Transverse colon (tissue), 4 donors: ENCODE results near the gene MLANA. TPM values are rescaled to one million over a fixed set of nuclear protein-coding genes. Genes with fewer than 3 reads are reported as not detected.

Experiments used
- DNase-seq: peaks from one replicate; pipeline ENCODE4 v3.0.0-alpha.2; 2019
- H3K27ac ChIP-seq, 4 donors: fragments of 200-600 bp; sonication (generic); 2 replicates each; pipeline ENCODE4 v1.5.1; 2016 to 2018; ENCODE audit warnings: inconsistent platforms in 4 of 4
- H3K27me3 ChIP-seq: fragments of 200-600 bp; sonication (generic); 2 replicates; pipeline ENCODE4 v1.5.1; 2017; ENCODE audit warnings: inconsistent platforms
- H3K36me3 ChIP-seq, 4 donors: fragments of 200-600 bp; sonication (generic); 2 replicates each; pipeline ENCODE4 v1.5.1; 2017 to 2019; ENCODE audit warnings: inconsistent platforms in 4 of 4
- H3K4me1 ChIP-seq, 4 donors: fragments of 200-600 bp; sonication (generic); 2 replicates each; pipeline ENCODE4 v1.5.1; 2017 to 2020; ENCODE audit warnings: inconsistent platforms in 4 of 4
- H3K4me3 ChIP-seq, 4 donors: fragments of 200-600 bp; sonication (generic); 1 replicate in 1 of 4; 2 replicates in 3 of 4; pipeline versions ENCODE4 v1.5.1 to v1.6.1; 2017 to 2019; ENCODE audit warnings: inconsistent platforms in 4 of 4
- H3K9me3 ChIP-seq, 2 donors: fragments of 200-600 bp; sonication (generic); 2 replicates each; pipeline ENCODE4 v1.5.1; 2017 to 2019; ENCODE audit warnings: inconsistent platforms in 2 of 2
- CTCF ChIP-seq, 5 experiments: fragments of 200-600 bp in 3 of 5; fragments of 450-650 bp in 2 of 5; sonication (generic) in 3 of 5; IDR thresholded peaks; 1 replicate in 2 of 5; 2 replicates in 3 of 5; pipeline ENCODE4 v1.5.1; 2016 to 2017; ENCODE audit warnings: antibody characterized with exemption in 5 of 5, inconsistent platforms in 3 of 5, mild to moderate bottlenecking in 2 of 5, moderate library complexity in 1 of 5
- EP300 ChIP-seq: sonication (generic); formaldehyde crosslinking; IDR thresholded peaks from one replicate; pipeline ENCODE4 v1.6.1; 2017; ENCODE audit warnings: antibody characterized with exemption, low read depth
- POLR2A ChIP-seq: fragments of 450-650 bp; IDR thresholded peaks from one replicate; pipeline ENCODE4 v1.6.1; 2016; ENCODE audit warnings: antibody characterized with exemption, mild to moderate bottlenecking, moderate library complexity
- POLR2AphosphoS5 ChIP-seq, 3 donors: sonication (generic); formaldehyde crosslinking; IDR thresholded peaks; one replicate each; pipeline ENCODE4 v1.6.1; 2016; ENCODE audit warnings: antibody characterized with exemption in 3 of 3
- WGBS, 2 donors: methylation state at CpG; one replicate each; pipeline ENCODE4 v1.1.5; 2018; ENCODE audit warnings: low coverage in 1 of 2; 5-methylcytosine and 5-hydroxymethylcytosine counted together
- in situ Hi-C, 4 donors: fragments of 200-750 bp; cut with MboI; loops; one replicate each; pipeline versions ENCODE4 v1.15.0 to v1.15.1; 2017; ENCODE audit warnings: low sequenced_read_pairs in 3 of 4, low pct_ligation_motif_present in 1 of 4, low pct_unique_long_range_greater_than_20kb in 1 of 4
- intact Hi-C: fragments of 100-400 bp; cut with DNase I; formaldehyde crosslinking; loops from one replicate; pipeline ENCODE4 v1.15.1; 2023; ENCODE audit warnings: low total_unique reads
- total RNA-seq, 4 donors: library from RNA; depleted of rRNA; stranded (reverse); fragments of >200 nt; gene quantifications; one replicate each; pipeline ENCODE4 v1.1.0, GENCODE V29; 2016

The MLANA gene
- total RNA-seq, 4 donors from 2014 or later: not detected

GRCh38 chr9:5909976-5910375, 19.3 kb downstream of the MLANA start:
- Histone ChIP-seq H3K27ac (no peak overlapping the region), H3K36me3 (peaks cover 0 to 10% (median 3%) of the 10 kb centered on the region in 4 donors), H3K4me3 (no peak overlapping the region), H3K9me3 (no peaks in the 10 kb centered on the region), H3K4me1 (no peaks in the 10 kb centered on the region), H3K27me3 (no peaks in the 10 kb centered on the region)
- intact Hi-C loops (no loop called here), in situ Hi-C loops (no loop called here)
- TF ChIP-seq POLR2AphosphoS5 (IDR thresholded peaks at IDR 0.05): no peak
- no peak for TF ChIP-seq EP300
- TF ChIP-seq POLR2A: no peak
- DNase-seq: no peak
- 79 to 89% methylated on average over 3 of the region's 3 CpGs for WGBS, 2 donors

- no peak for DNase-seq
- no peak overlapping the region for H3K27ac ChIP-seq
- intact Hi-C loops (no loop called here), in situ Hi-C loops (no loop called here)
- no peak overlapping the region for H3K4me3 ChIP-seq
- H3K27me3 ChIP-seq: no peaks in the 10 kb centered on the region
- H3K36me3 ChIP-seq: peaks cover 0 to 7% (median 3%) of the 10 kb centered on the region in 4 donors
- WGBS, 2 donors: 74 to 100% methylated on average over 1 of the region's 1 CpG
- no peaks in the 10 kb centered on the region for H3K4me1 ChIP-seq
- TF ChIP-seq POLR2AphosphoS5 (IDR thresholded peaks at IDR 0.05): no peak
- no peak for TF ChIP-seq EP300
- no peak for TF ChIP-seq POLR2A
- no peaks in the 10 kb centered on the region for H3K9me3 ChIP-seq
Measured at GRCh38 chr9:5910413-5911057, 19.8 kb downstream of the MLANA start.

GRCh38 chr9:5915438-5915837, 24.7 kb downstream of the MLANA start:
- H3K9me3 ChIP-seq: no peaks in the 10 kb centered on the region
- 88 to 90% methylated on average over 4 of the region's 4 CpGs for WGBS, 2 donors
- DNase-seq: no peak
- no peaks in the 10 kb centered on the region for H3K36me3 ChIP-seq
- no peak overlapping the region for H3K4me3 ChIP-seq
- H3K4me1 ChIP-seq: no peaks in the 10 kb centered on the region
- H3K27ac ChIP-seq: no peak overlapping the region
- intact Hi-C loops (no loop called here), in situ Hi-C loops (no loop called here)
- no peaks in the 10 kb centered on the region for H3K27me3 ChIP-seq
- TF ChIP-seq POLR2A (no peak), CTCF (IDR thresholded peaks at IDR 0.05) (no peak), POLR2AphosphoS5 (IDR thresholded peaks at IDR 0.05) (no peak), EP300 (no peak)

- in situ Hi-C loops (no loop called here), intact Hi-C loops (no loop called here)
- DNase-seq: no peak
- H3K36me3 ChIP-seq: peaks cover 0 to 7% (median 0%) of the 10 kb centered on the region in 4 donors
- TF ChIP-seq CTCF (IDR thresholded peaks at IDR 0.05) (no peak), EP300 (no peak), POLR2AphosphoS5 (IDR thresholded peaks at IDR 0.05) (no peak), POLR2A (no peak)
- H3K9me3 ChIP-seq: no peaks in the 10 kb centered on the region
- no peaks in the 10 kb centered on the region for H3K4me1 ChIP-seq
- WGBS, 2 donors: 96 to 100% methylated on average over 2 to 4 of the region's 4 CpGs
- H3K27ac ChIP-seq: no peak overlapping the region
- H3K27me3 ChIP-seq: no peaks in the 10 kb centered on the region
- H3K4me3 ChIP-seq: no peak overlapping the region
Measured at GRCh38 chr9:5917273-5917672, 26.6 kb downstream of the MLANA start.

GRCh38 chr9:5917888-5918287, 27.2 kb downstream of the MLANA start:
- DNase-seq: no peak
- Histone ChIP-seq H3K4me3 (no peak overlapping the region), H3K27me3 (no peaks in the 10 kb centered on the region), H3K36me3 (peaks cover 0 to 14% (median 0%) of the 10 kb centered on the region in 4 donors), H3K4me1 (no peaks in the 10 kb centered on the region), H3K27ac (no peak overlapping the region), H3K9me3 (no peaks in the 10 kb centered on the region)
- TF ChIP-seq CTCF (IDR thresholded peaks at IDR 0.05) (no peak), EP300 (no peak), POLR2A (no peak), POLR2AphosphoS5 (IDR thresholded peaks at IDR 0.05) (no peak)
- intact Hi-C loops: loop anchor here (2.0 kb wide), 1 partner anchor 189 kb away; no protein-coding TSS in a partner anchor
- 64 to 87% methylated on average over 2 to 3 of the region's 3 CpGs for WGBS, 2 donors
- in situ Hi-C loops: no loop called here
